Measurements from ENCODE around the gene CACNG4. TPM values are rescaled to one million over a fixed set of nuclear protein-coding genes. Genes with fewer than 3 reads are reported as not detected.

Gene CACNG4
- polyA plus RNA-seq, 6 donors from 2014 or later = not detected

DNA sequence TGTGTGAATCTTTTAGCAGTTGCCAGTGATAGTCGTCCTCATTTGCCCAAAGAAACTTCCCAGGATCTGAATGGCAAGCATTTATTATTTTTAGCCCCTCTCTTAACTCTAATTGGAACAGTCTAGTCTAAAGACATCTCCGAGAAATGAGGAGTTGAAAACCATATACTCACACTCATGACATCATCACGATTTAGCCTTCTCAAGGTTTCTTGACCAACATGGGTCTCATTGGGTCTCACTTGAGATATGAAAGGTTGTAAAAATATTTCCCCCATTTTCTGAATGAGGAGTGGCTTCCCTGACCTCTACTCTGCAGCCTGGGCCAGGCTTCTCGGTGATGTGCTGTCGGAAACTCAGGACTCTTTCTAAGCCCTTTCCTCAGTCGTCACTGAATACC, 42.8 kb downstream of the CACNG4 start:
- H3K27me3 Mint-ChIP-seq = peaks cover 5 to 18% (median 13%) of the 10 kb centered on the region in 3 donors
- H3K9me3 Mint-ChIP-seq = peaks cover 0 to 15% (median 7%) of the 10 kb centered on the region in 7 donors
- no peak for ATAC-seq (ENCODE audit: low read depth in 2 of 2)
- DNase-seq = no peak
- H3K4me1 Mint-ChIP-seq = no peaks in the 10 kb centered on the region
- no peaks in the 10 kb centered on the region for H3K36me3 Mint-ChIP-seq
- no peak overlapping the region for H3K4me3 Mint-ChIP-seq
- no peak overlapping the region for H3K27ac Mint-ChIP-seq

DNA sequence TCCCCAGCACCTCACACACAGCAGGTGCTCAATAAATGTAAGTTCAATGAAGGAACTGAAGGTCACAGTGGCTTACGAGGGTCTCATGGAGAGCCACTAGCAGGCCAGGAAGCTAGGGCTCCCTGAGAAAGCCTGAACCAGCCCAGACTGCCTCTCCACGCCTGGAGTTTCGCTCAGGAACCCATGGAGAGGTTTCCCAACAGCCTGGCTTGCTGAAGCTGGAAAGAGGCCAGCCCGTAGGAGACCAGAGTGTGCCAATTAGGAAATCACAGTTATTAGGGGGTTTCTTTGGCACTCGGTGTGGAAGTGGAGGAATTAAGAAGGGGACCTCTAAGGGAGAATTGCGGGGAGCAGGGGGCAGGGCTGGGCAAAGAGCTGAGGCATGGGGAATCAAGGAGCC, 43.6 kb downstream of the CACNG4 start:
- Mint-ChIP-seq H3K27ac (no peak overlapping the region), H3K9me3 (peaks cover 0 to 15% (median 7%) of the 10 kb centered on the region in 7 donors), H3K36me3 (no peaks in the 10 kb centered on the region), H3K27me3 (peaks cover 5 to 13% (median 10%) of the 10 kb centered on the region in 3 donors), H3K4me3 (no peak overlapping the region), H3K4me1 (no peaks in the 10 kb centered on the region)
- no peak for DNase-seq
- no peak for ATAC-seq (ENCODE audit: low read depth in 2 of 2)

DNA sequence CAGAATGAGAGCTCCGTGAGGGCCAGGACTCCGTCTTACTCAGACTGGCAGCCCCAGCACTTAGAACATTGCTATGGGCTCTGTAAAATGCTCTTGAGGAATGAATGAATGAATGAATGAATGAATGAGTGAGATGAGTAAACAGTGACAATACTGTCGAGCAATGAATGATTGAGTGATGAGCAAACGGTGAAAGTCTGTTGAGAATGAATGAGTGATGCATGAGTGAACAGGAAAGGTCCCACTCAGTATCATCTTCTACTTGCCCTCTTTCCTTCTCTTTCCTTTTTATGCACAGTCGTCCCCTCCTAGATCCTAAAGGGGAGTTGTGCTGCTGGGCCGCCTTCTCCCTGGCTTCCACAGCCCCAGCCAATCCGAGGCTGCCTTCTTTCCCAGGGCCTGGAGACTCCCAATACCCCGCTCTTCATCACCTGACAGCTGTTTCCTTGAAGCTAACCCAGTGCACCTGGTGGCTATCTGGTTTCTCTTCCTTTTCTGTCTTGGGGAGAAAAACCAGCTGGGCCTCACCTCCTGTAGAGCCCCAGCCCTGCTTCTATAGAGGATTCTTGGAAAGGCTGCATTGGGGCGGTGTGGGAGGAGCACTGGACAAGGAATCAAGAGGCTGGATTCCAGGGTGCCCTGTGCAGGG, 47.1 kb downstream of the CACNG4 start:
- H3K9me3 Mint-ChIP-seq = peaks cover 0 to 15% (median 7%) of the 10 kb centered on the region in 7 donors
- H3K27ac Mint-ChIP-seq = peak overlapping the region in 1 of 6 donors; percentile 56
- peaks cover 9 to 12% (median 12%) of the 10 kb centered on the region in 3 donors for H3K27me3 Mint-ChIP-seq

DNA sequence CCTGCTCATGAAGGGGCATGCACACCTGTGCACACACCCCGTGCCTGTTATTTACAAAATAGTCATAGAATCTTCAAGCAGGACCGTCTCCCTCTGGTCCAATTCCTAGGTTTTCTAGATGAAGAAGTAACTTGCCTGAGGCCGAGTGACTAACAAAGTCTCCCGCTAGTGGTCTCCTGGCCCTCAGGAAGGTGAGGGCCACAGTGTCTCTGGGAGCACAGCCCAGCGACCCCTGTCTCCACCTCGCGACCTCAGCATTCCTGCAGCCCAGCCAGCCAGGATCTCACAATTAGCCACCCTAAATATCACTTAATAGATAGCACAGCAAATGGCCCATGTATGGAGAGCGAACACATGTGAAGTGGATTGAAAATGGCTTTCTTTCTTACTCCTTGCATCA, 49.4 kb downstream of the CACNG4 start:
- peaks cover 0 to 13% (median 4%) of the 10 kb centered on the region in 7 donors for H3K9me3 Mint-ChIP-seq
- H3K4me3 Mint-ChIP-seq = no peak overlapping the region
- peak overlapping the region in 1 of 6 donors; percentile 16 for H3K27ac Mint-ChIP-seq

More for the DNA sequence above, 47.1 kb downstream of the CACNG4 start:
- no peak for DNase-seq
- Mint-ChIP-seq H3K36me3 (no peaks in the 10 kb centered on the region), H3K4me1 (no peaks in the 10 kb centered on the region), H3K4me3 (no peak overlapping the region)
- ATAC-seq (ENCODE audit: low read depth in 2 of 2) = no peak

DNA sequence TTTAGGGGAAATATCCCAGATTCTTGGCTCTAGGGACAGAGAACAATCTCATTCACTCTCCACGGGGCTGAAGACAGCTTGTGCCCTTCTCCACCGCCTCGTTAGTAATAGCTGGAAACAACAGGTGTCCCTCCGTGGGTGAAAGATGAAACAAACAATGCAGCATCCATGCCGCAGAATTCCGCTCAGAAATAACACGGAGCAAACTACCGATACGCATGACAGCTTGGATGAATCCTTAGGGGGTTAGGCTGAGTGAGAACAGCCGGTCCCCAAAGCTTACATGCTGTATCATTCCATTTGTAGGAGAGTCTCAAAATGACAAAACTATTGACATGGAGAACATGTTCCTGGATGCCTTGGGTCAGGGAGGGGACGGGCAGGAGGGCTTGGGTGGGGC, 50.5 kb downstream of the CACNG4 start:
- Mint-ChIP-seq H3K4me1 (no peaks in the 10 kb centered on the region), H3K36me3 (no peaks in the 10 kb centered on the region), H3K27ac (peak overlapping the region in 1 of 6 donors; percentile 66), H3K4me3 (peak overlapping the region in 1 of 8 donors; percentile 0), H3K9me3 (peaks cover 0 to 7% (median 2%) of the 10 kb centered on the region in 7 donors), H3K27me3 (peaks cover 4 to 14% (median 11%) of the 10 kb centered on the region in 3 donors)
- DNase-seq (no peak), ATAC-seq (ENCODE audit: low read depth in 2 of 2) (no peak)

More for the DNA sequence above, 49.4 kb downstream of the CACNG4 start:
- ATAC-seq (ENCODE audit: low read depth in 2 of 2) (no peak), DNase-seq (no peak)
- H3K36me3 Mint-ChIP-seq = no peaks in the 10 kb centered on the region
- H3K27me3 Mint-ChIP-seq = peaks cover 9 to 15% (median 11%) of the 10 kb centered on the region in 3 donors
- no peaks in the 10 kb centered on the region for H3K4me1 Mint-ChIP-seq

DNA sequence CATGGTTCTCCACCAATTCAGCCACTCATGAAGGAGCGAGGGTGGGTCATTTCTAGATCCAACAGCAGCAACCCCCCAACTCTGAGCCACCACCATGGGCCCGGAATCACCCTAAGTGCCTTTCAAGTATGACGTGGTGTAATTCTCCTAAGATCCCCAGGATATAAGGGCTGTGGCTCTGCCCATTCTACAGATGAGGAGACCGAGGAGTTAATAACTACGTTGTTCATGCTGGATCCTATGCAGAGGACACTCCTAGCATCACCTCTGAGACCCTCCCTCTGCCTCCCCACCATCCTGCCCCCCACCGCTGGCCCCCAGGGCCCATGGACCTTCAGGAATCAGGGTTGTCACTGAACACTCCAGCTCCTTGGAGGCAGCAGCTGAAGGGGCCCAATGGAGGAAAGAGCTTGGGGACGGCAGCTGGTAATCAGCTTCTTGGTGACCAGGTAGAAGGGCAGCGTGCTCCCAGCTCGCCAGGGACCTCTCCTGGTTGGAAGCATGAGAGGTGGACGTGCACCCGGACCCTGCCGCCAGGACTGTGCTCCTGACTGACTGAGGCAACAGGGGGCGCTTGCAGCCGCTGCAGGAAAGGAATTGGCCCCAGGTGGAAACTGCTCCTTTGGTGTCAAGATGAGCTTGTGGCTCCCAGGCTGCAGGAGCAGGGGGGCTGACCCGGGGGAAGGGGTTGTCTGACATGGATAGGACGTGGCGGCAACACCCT, 51.7 kb downstream of the CACNG4 start:
- H3K4me3 Mint-ChIP-seq = no peak overlapping the region
- DNase-seq (no peak), ATAC-seq (ENCODE audit: low read depth in 2 of 2) (no peak)
- H3K27me3 Mint-ChIP-seq = peaks cover 0 to 11% (median 7%) of the 10 kb centered on the region in 3 donors
- no peak overlapping the region for H3K27ac Mint-ChIP-seq
- peaks cover 0 to 5% (median 0%) of the 10 kb centered on the region in 7 donors for H3K9me3 Mint-ChIP-seq
- H3K4me1 Mint-ChIP-seq = no peaks in the 10 kb centered on the region
- H3K36me3 Mint-ChIP-seq = no peaks in the 10 kb centered on the region

DNA sequence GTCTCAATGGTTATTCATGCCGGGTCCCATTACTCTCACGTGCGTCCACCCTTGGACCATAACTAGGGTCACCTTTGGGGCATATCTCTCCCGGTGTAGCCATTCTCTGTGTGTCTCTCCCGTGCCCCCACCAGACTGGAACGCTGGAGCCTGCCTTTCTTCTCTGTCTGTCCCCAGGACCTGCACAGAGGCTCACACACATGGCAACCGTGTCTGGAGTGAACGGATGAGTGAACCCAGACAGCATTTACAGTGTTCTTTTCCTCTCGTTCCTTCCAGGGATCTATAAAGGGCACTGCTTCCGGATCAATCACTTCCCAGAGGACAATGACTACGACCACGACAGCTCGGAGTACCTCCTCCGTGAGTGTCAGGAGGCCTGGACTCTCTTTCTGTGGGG, 53.4 kb downstream of the CACNG4 start:
- Mint-ChIP-seq H3K9me3 (peaks cover 0 to 5% (median 0%) of the 10 kb centered on the region in 7 donors), H3K36me3 (no peaks in the 10 kb centered on the region), H3K27ac (no peak overlapping the region), H3K4me1 (no peaks in the 10 kb centered on the region), H3K4me3 (no peak overlapping the region), H3K27me3 (peaks cover 0 to 11% (median 7%) of the 10 kb centered on the region in 3 donors)
- ATAC-seq (ENCODE audit: low read depth in 2 of 2) = no peak
- no peak for DNase-seq

DNA sequence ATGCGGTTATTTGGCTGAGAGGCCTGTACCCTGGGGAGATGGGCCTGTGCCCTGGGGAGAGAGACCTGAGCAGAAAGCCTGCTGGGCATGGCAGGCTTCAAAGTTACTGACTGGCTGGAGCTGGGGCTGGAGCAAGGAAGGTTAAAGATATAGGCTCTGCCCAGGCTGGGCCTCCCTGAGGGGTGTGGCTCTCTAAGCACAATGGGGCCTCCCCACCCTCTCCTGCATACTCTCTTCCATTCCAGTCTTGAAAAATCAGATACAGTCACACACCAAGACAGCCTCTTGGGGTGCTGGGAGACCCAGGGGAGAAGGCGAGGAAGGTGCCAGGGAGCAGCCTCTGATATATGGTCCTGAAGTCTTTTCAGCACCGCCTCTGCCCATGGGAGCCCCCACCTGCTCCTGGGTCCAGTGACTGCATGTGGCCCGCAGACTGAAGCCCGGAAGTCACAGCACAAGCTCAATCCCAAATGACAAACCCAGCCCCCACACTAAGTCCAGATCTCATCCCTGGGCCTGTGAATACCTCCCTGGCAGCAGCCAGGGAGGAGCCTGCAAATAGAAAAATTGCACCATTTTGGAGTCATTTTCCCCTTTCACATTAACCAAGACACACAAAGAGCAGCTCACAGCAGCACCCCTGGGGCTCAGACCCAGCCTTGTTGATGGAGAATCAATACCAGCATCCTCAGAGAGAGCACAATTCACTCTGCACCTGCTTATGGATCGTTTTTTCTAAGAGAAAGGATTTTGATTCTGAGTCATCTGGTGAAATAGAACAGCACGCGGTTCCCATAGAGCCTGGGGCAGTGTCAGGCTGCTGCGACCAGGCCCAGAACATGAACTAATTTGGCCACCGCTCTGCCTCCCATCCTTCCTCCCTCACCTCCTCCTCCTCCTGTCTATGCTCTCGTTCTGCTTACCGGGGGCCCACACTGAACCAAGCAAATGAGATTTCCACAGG, 54.2 kb downstream of the CACNG4 start:
- Mint-ChIP-seq H3K27me3 (peaks cover 0 to 11% (median 7%) of the 10 kb centered on the region in 3 donors), H3K36me3 (no peaks in the 10 kb centered on the region), H3K4me3 (no peak overlapping the region), H3K9me3 (peaks cover 0 to 5% (median 0%) of the 10 kb centered on the region in 7 donors), H3K27ac (no peak overlapping the region), H3K4me1 (no peaks in the 10 kb centered on the region)
- DNase-seq (no peak), ATAC-seq (ENCODE audit: low read depth in 2 of 2) (no peak)

DNA sequence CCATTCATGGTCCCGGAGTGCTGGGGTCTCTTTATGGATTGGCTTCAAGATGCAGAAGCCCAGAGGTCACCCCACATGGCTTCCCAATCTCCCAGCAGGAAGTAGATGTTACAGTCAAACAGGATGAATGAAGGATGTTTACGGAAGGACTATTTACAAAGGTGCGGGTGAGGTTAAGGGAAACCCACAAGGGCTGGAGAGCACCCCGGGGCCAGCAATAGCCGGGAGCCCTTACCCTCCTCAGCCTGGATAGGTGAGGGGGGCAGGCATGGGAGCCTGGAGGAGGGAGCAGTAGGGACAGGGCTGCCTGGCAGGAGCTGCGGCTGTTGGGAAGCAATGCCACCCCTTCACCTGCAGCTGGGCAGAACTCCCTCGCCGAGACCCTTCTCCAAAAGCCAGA, 55.3 kb downstream of the CACNG4 start:
- Mint-ChIP-seq H3K9me3 (peaks cover 0 to 2% (median 0%) of the 10 kb centered on the region in 7 donors), H3K27me3 (peaks cover 0 to 10% (median 7%) of the 10 kb centered on the region in 3 donors), H3K27ac (no peak overlapping the region), H3K4me3 (no peak overlapping the region), H3K36me3 (no peaks in the 10 kb centered on the region), H3K4me1 (no peaks in the 10 kb centered on the region)
- no peak for DNase-seq
- no peak for ATAC-seq (ENCODE audit: low read depth in 2 of 2)

DNA sequence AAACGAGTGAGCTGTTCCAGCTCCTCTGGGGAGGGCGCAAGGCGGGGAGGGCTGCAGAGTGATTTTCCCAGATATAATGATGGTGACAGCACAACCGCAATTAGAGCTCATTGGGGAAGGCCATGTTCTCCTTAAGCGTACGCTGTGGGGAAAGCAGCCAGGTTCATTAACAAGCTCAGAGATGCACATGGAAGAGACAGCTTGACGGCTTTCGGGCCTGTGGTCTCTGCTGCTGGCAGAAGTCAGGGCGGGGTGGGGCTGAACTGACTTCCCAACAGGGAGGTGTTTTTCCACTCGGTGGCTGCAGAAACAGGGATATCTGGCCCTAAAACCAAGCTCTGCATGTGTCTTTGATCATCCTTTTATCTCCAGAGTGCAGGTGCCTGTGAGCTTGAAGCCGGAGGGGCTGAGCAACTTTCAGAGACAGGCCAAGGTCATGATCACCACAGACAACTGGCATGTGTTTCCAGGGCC, 55.8 kb downstream of the CACNG4 start:
- Mint-ChIP-seq H3K9me3 (peaks cover 0 to 2% (median 0%) of the 10 kb centered on the region in 7 donors), H3K27me3 (peaks cover 0 to 5% (median 2%) of the 10 kb centered on the region in 3 donors), H3K4me1 (no peaks in the 10 kb centered on the region), H3K27ac (no peak overlapping the region), H3K4me3 (no peak overlapping the region), H3K36me3 (no peaks in the 10 kb centered on the region)
- ATAC-seq (ENCODE audit: low read depth in 2 of 2) (no peak), DNase-seq (no peak)

DNA sequence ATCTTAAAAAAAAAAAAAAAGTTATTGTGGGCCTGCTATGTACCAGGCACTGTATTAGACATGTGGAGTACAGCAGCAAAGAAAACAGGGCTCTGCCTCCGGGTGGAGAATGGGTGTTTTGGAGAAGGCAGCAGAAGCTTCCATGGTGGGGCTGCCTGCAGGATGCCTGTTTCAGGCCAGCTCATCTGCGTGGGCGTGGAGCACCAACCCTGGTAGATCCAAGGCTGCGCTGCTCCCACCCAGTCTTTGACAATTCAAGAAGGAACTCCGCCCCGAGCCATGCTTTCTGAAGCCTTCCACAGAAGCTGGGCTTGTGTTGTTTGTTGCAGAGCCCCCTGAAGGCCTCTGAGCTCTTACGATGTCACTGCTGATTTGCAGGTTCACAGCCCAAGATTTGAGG, 56.7 kb downstream of the CACNG4 start:
- Mint-ChIP-seq H3K27me3 (peaks cover 0 to 5% (median 0%) of the 10 kb centered on the region in 3 donors), H3K9me3 (peaks cover 0 to 2% (median 0%) of the 10 kb centered on the region in 7 donors), H3K4me3 (no peak overlapping the region), H3K27ac (no peak overlapping the region), H3K36me3 (no peaks in the 10 kb centered on the region), H3K4me1 (no peaks in the 10 kb centered on the region)
- no peak for DNase-seq
- ATAC-seq (ENCODE audit: low read depth in 2 of 2) = no peak

DNA sequence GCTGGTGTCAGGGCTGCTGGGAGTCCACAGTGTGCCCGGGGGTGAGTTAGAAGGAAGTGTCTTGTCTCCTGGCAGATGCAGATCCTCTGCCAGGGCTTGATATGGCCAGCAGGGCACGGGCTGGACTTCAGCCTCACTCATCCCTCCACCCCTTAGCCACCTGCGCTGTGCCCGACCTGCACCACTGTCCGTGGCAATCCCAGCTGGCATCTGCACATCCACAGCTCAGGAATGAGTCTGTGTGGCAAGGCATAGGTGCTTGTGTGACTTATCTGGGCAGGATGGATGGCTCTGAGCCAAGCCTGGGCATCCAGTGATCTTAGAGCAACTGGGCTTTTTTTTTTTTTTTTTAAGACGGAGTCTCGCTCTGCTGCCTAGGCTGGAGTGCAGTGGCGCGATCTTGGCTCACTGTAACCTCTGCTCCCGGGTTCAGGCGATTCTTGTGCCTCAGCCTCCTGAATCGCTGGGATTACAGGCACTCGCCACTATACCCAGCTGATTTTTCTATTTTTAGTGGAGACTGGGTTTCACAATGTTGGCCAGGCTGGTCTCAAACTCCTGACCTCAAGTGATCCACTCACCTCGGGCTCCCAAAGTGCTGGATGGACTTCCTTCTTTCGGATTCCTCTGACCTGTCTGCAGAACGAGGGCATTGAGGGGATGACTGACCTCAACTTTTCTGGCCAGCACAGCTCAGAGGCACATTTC, 57.4 kb downstream of the CACNG4 start:
- peaks cover 0 to 2% (median 0%) of the 10 kb centered on the region in 7 donors for H3K9me3 Mint-ChIP-seq

More for the DNA sequence above, 57.4 kb downstream of the CACNG4 start:
- ATAC-seq (ENCODE audit: low read depth in 2 of 2) (no peak), DNase-seq (no peak)
- Mint-ChIP-seq H3K27ac (no peak overlapping the region), H3K4me1 (no peaks in the 10 kb centered on the region), H3K36me3 (no peaks in the 10 kb centered on the region), H3K4me3 (no peak overlapping the region), H3K27me3 (peaks cover 0 to 5% (median 0%) of the 10 kb centered on the region in 3 donors)
